CD4-positive, alpha-beta memory T cell (primary cell): ENCODE measurements around the gene GNAO1. TPM values are rescaled to one million over a fixed set of nuclear protein-coding genes. Genes with fewer than 3 reads are reported as not detected.

Source experiments
- CTCF ChIA-PET: fragments of 350-600 bp; sonication (Branson Sonifier 250); formaldehyde crosslinking; loops from one replicate; lab custom pipeline; 2021; ENCODE audit warnings: inconsistent platforms; ENCODE audit not compliant: partially characterized antibody; lab: Charles Lee
- POLR2A ChIA-PET: fragments of 350-600 bp; sonication (Branson Sonifier 250); formaldehyde crosslinking; loops from one replicate; lab custom pipeline; 2021; ENCODE audit not compliant: partially characterized antibody; lab: Charles Lee
- DNase-seq, 5 donors: peaks; one replicate each; pipeline versions ENCODE4 v3.0.0 to v3.0.0-alpha.2; 2020 to 2022; ENCODE audit warnings: mixed read lengths in 1 of 5
- H3K27ac ChIP-seq: one replicate; pipeline ENCODE4 v1.7.0; 2013; ENCODE audit warnings: low read depth, low read length
- H3K27me3 ChIP-seq: 2 replicates; pipeline ENCODE4 v1.7.0; 2013; ENCODE audit warnings: mild to moderate bottlenecking, low read length, moderate library complexity; ENCODE audit not compliant: insufficient read depth
- H3K36me3 ChIP-seq: 2 replicates; pipeline ENCODE4 v1.7.0; 2013; ENCODE audit warnings: mild to moderate bottlenecking, low read length, moderate library complexity; ENCODE audit not compliant: insufficient read depth
- H3K4me1 ChIP-seq: 2 replicates; pipeline ENCODE4 v1.7.0; 2013; ENCODE audit warnings: mild to moderate bottlenecking, low read length, moderate library complexity; ENCODE audit not compliant: insufficient read depth
- H3K4me3 ChIP-seq, 2 donors: one replicate each; pipeline ENCODE4 v1.7.0; 2013; ENCODE audit warnings: low read length in 2 of 2, mild to moderate bottlenecking in 1 of 2
- H3K9me3 ChIP-seq, 2 donors: one replicate each; pipeline ENCODE4 v1.7.0; 2013; ENCODE audit warnings: low read length in 2 of 2, control low read depth in 1 of 2; ENCODE audit not compliant: control insufficient read depth in 1 of 2
- H3K27ac Mint-ChIP-seq, 7 donors: one replicate each; pipeline ENCODE4 v1.8.0; 2020 to 2021; ENCODE audit warnings: mixed read lengths in 7 of 7, mild to moderate bottlenecking in 6 of 7, inconsistent platforms in 3 of 7, moderate library complexity in 3 of 7
- H3K27me3 Mint-ChIP-seq, 2 donors: one replicate each; pipeline ENCODE4 v1.8.0; 2020 to 2021; ENCODE audit warnings: mixed read lengths in 2 of 2
- H3K36me3 Mint-ChIP-seq, 2 donors: one replicate each; pipeline ENCODE4 v1.8.0; 2020 to 2021; ENCODE audit warnings: mixed read lengths in 2 of 2, inconsistent platforms in 1 of 2, mild to moderate bottlenecking in 1 of 2
- H3K4me1 Mint-ChIP-seq, 4 donors: one replicate each; pipeline ENCODE4 v1.8.0; 2020 to 2021; ENCODE audit warnings: mixed read lengths in 4 of 4, mild to moderate bottlenecking in 1 of 4
- H3K4me3 Mint-ChIP-seq, 8 donors: one replicate each; pipeline ENCODE4 v1.8.0; 2020 to 2021; ENCODE audit warnings: mixed read lengths in 8 of 8, mild to moderate bottlenecking in 7 of 8, moderate library complexity in 6 of 8, inconsistent platforms in 3 of 8
- H3K9me3 Mint-ChIP-seq, 8 donors: one replicate each; pipeline ENCODE4 v1.8.0; 2020 to 2021; ENCODE audit warnings: mixed read lengths in 8 of 8, mild to moderate bottlenecking in 5 of 8, inconsistent platforms in 3 of 8, moderate library complexity in 1 of 8
- intact Hi-C: fragments of 100-400 bp; cut with micrococcal nuclease; formaldehyde crosslinking; loops from one replicate; pipeline ENCODE4 v1.15.1; 2023
- polyA plus RNA-seq, 2 donors: library from polyadenylated mRNA; unstranded; fragments of 300-500 nt; fragmentation: Illumina TruSeq; gene quantifications; one replicate each; pipeline ENCODE4 v1.2.3, GENCODE V29; 2021
- total RNA-seq, 2 experiments: library from RNA; stranded (reverse); gene quantifications; one replicate each; pipeline ENCODE4 v1.2.3, GENCODE V29; 2021

The GNAO1 gene
- total and polyA plus RNA-seq, 4 experiments from 2014 or later, result 1.5 to 10.8 (median 10.5) TPM; not detected in 1

GRCh38 chr16:56298116-56298515, 106.8 kb downstream of the GNAO1 start:
- Mint-ChIP-seq H3K9me3 (peaks cover 0 to 1% (median 0%) of the 10 kb centered on the region in 8 donors), H3K4me3 (no peak overlapping the region), H3K36me3 (no peaks in the 10 kb centered on the region), H3K4me1 (peaks cover 0 to 18% (median 4%) of the 10 kb centered on the region in 4 donors), H3K27me3 (no peaks in the 10 kb centered on the region), H3K27ac (peak overlapping the region in 2 of 7 donors; percentile 13 to 30)
- H3K9me3 ChIP-seq, result no peaks in the 10 kb centered on the region
- no peak for DNase-seq
- H3K27me3 ChIP-seq, result no peaks in the 10 kb centered on the region
- POLR2A ChIA-PET, result no interaction called here
- H3K4me1 ChIP-seq, result no peaks in the 10 kb centered on the region
- intact Hi-C loops, result no loop called here
- CTCF ChIA-PET, result no interaction called here
- no peaks in the 10 kb centered on the region for H3K36me3 ChIP-seq
- no peak overlapping the region for H3K4me3 ChIP-seq
- no peak overlapping the region for H3K27ac ChIP-seq

- no peaks in the 10 kb centered on the region for H3K4me1 ChIP-seq
- Mint-ChIP-seq H3K9me3 (peaks cover 0 to 1% (median 0%) of the 10 kb centered on the region in 8 donors), H3K4me1 (peaks cover 0 to 18% (median 4%) of the 10 kb centered on the region in 4 donors), H3K4me3 (no peak overlapping the region), H3K36me3 (no peaks in the 10 kb centered on the region), H3K27me3 (no peaks in the 10 kb centered on the region), H3K27ac (peak overlapping the region in 4 of 7 donors; percentile 6 to 38 (median 8))
- ChIA-PET POLR2A (no interaction called here), CTCF (interaction anchor here (1.4 kb wide), 1 partner anchor 19 kb away, joined by 5 read pairs; no protein-coding TSS in a partner anchor)
- intact Hi-C loops, result no loop called here
- no peaks in the 10 kb centered on the region for H3K27me3 ChIP-seq
- no peak overlapping the region for H3K4me3 ChIP-seq
- no peaks in the 10 kb centered on the region for H3K36me3 ChIP-seq
- no peaks in the 10 kb centered on the region for H3K9me3 ChIP-seq
- H3K27ac ChIP-seq, result no peak overlapping the region
- no peak for DNase-seq
Measured at GRCh38 chr16:56298948-56299596, 107.8 kb downstream of the GNAO1 start.

GRCh38 chr16:56300242-56300623, 108.9 kb downstream of the GNAO1 start:
- Histone ChIP-seq H3K4me1 (no peaks in the 10 kb centered on the region), H3K36me3 (no peaks in the 10 kb centered on the region), H3K9me3 (no peaks in the 10 kb centered on the region), H3K27ac (no peak overlapping the region), H3K4me3 (no peak overlapping the region), H3K27me3 (no peaks in the 10 kb centered on the region)
- Mint-ChIP-seq H3K4me3 (no peak overlapping the region), H3K27me3 (no peaks in the 10 kb centered on the region), H3K27ac (peak overlapping the region in 4 of 7 donors; percentile 42 to 75 (median 54)), H3K36me3 (peaks cover 0 to 5% of the 10 kb centered on the region in 2 donors), H3K9me3 (peaks cover 0 to 1% (median 0%) of the 10 kb centered on the region in 8 donors), H3K4me1 (peaks cover 0 to 22% (median 3%) of the 10 kb centered on the region in 4 donors)
- POLR2A ChIA-PET, result no interaction called here
- DNase-seq, result no peak
- intact Hi-C loops, result no loop called here
- CTCF ChIA-PET, result interaction anchor here (1.4 kb wide), 1 partner anchor 18 kb away, joined by 5 read pairs; no protein-coding TSS in a partner anchor

GRCh38 chr16:56300891-56301850, 109.9 kb downstream of the GNAO1 start:
- peak overlapping the region in 1 of 7 donors; percentile 2 for H3K27ac Mint-ChIP-seq
- H3K4me3 Mint-ChIP-seq, result no peak overlapping the region
- Histone ChIP-seq H3K4me1 (no peaks in the 10 kb centered on the region), H3K27ac (no peak overlapping the region), H3K9me3 (no peaks in the 10 kb centered on the region), H3K4me3 (no peak overlapping the region), H3K36me3 (no peaks in the 10 kb centered on the region), H3K27me3 (no peaks in the 10 kb centered on the region)
- CTCF ChIA-PET, result interaction anchor here (1.0 to 1.9 kb wide), 2 partner anchors 9 to 17 kb away, joined by 4 to 7 read pairs; no protein-coding TSS in a partner anchor
- H3K9me3 Mint-ChIP-seq, result peaks cover 0 to 1% (median 0%) of the 10 kb centered on the region in 8 donors
- POLR2A ChIA-PET, result interaction anchor here (0.9 kb wide), 1 partner anchor 17 kb away, joined by 3 read pairs; no protein-coding TSS in a partner anchor
- peaks cover 0 to 23% (median 3%) of the 10 kb centered on the region in 4 donors for H3K4me1 Mint-ChIP-seq
- peaks cover 0 to 6% of the 10 kb centered on the region in 2 donors for H3K36me3 Mint-ChIP-seq
- intact Hi-C loops, result no loop called here
- no peaks in the 10 kb centered on the region for H3K27me3 Mint-ChIP-seq
- DNase-seq, result no peak

- peaks cover 0 to 23% (median 3%) of the 10 kb centered on the region in 4 donors for H3K4me1 Mint-ChIP-seq
- no peaks in the 10 kb centered on the region for H3K4me1 ChIP-seq
- H3K9me3 Mint-ChIP-seq, result peaks cover 0 to 1% (median 0%) of the 10 kb centered on the region in 8 donors
- H3K36me3 Mint-ChIP-seq, result peaks cover 0 to 6% of the 10 kb centered on the region in 2 donors
- intact Hi-C loops, result no loop called here
- H3K27me3 ChIP-seq, result no peaks in the 10 kb centered on the region
- H3K27ac ChIP-seq, result no peak overlapping the region
- no peak overlapping the region for H3K4me3 ChIP-seq
- H3K27me3 Mint-ChIP-seq, result no peaks in the 10 kb centered on the region
- POLR2A ChIA-PET, result interaction anchor here (0.9 kb wide), 1 partner anchor 16 kb away, joined by 3 read pairs; no protein-coding TSS in a partner anchor
- CTCF ChIA-PET, result interaction anchor here (1.9 kb wide), 1 partner anchor 16 kb away, joined by 7 read pairs; no protein-coding TSS in a partner anchor
- DNase-seq, result no peak
- no peak overlapping the region for H3K4me3 Mint-ChIP-seq
- H3K9me3 ChIP-seq, result no peaks in the 10 kb centered on the region
- H3K27ac Mint-ChIP-seq, result peak overlapping the region in 2 of 7 donors; percentile 39 to 87
- no peaks in the 10 kb centered on the region for H3K36me3 ChIP-seq
Measured at GRCh38 chr16:56302506-56302905, 111.2 kb downstream of the GNAO1 start.

- Histone ChIP-seq H3K4me1 (no peaks in the 10 kb centered on the region), H3K27me3 (no peaks in the 10 kb centered on the region), H3K9me3 (no peaks in the 10 kb centered on the region), H3K27ac (no peak overlapping the region), H3K4me3 (no peak overlapping the region), H3K36me3 (no peaks in the 10 kb centered on the region)
- Mint-ChIP-seq H3K36me3 (peaks cover 0 to 6% of the 10 kb centered on the region in 2 donors), H3K4me3 (no peak overlapping the region), H3K27me3 (no peaks in the 10 kb centered on the region), H3K4me1 (peaks cover 0 to 23% (median 3%) of the 10 kb centered on the region in 4 donors), H3K27ac (no peak overlapping the region), H3K9me3 (peaks cover 0 to 1% (median 0%) of the 10 kb centered on the region in 8 donors)
- DNase-seq, result no peak
- CTCF ChIA-PET, result interaction anchor here (1.9 kb wide), 1 partner anchor 15 kb away, joined by 7 read pairs; no protein-coding TSS in a partner anchor
- POLR2A ChIA-PET, result no interaction called here
- intact Hi-C loops, result no loop called here
Measured at GRCh38 chr16:56303066-56303715, 111.9 kb downstream of the GNAO1 start.
